Measurements from ENCODE around the gene GPHN. TPM values are rescaled to one million over a fixed set of nuclear protein-coding genes. Genes with fewer than 3 reads are reported as not detected.

The GPHN gene
- total and polyA plus RNA-seq, 2 of the 4 experiments (the other 2 are of a cell fraction): 8.0 to 8.1 TPM

DNA sequence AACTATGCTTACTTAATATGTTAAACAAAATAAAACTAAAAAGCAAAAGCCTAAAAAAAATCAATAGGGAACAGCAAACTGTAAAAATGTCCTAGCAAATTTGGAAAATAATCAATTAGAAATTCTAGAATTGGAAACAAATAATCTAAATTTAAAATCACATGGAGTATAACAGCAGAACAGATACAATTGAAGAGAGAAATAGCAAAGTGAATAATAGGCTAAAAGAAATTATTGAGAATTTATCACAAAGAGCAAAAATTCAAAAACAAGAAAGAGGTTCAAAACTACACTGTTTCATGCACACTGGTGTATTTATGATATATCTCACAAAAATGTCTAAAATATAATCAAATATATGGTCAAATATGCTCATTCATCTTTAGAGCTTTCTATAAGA lies 231.9 kb downstream of the GPHN start:
- no peak overlapping the region for H3K18ac ChIP-seq (ENCODE audit: low read depth, low read length)
- H3K4ac ChIP-seq (ENCODE audit: low read depth, low read length): no peak overlapping the region
- no peak overlapping the region for H3K14ac ChIP-seq (replicated peaks; ENCODE audit: low read depth, low read length)
- H4K5ac ChIP-seq (ENCODE audit: low read depth, low read length): no peak overlapping the region
- H3K27ac ChIP-seq (ENCODE audit: insufficient read depth, low read length): no peak overlapping the region
- no peak overlapping the region for H3K23ac ChIP-seq (ENCODE audit: low read depth, low read length)
- no peak overlapping the region for H4K8ac ChIP-seq (ENCODE audit: low read depth in 2 of 2, low read length in 2 of 2)
- H3K9ac ChIP-seq (ENCODE audit: low read depth, low read length): no peak overlapping the region
- H3K4me2 ChIP-seq (ENCODE audit: low read depth, low read length): no peak overlapping the region
- no peaks in the 10 kb centered on the region for H3K27me3 ChIP-seq (ENCODE audit: control insufficient read depth, insufficient read depth, low read length)
- no peaks in the 10 kb centered on the region for H3K9me3 ChIP-seq (ENCODE audit: control insufficient read depth, insufficient read depth, low read length)
- H2AK9ac ChIP-seq (replicated peaks; ENCODE audit: low read depth, low read length, poor library complexity): no peak overlapping the region
- H3K36me3 ChIP-seq (ENCODE audit: control insufficient read depth, insufficient read depth, low read length): no peaks in the 10 kb centered on the region
- H2BK5ac ChIP-seq (ENCODE audit: low read depth, low read length, poor library complexity, severe bottlenecking): no peak overlapping the region
- H2BK15ac ChIP-seq (ENCODE audit: low read depth, low read length): no peak overlapping the region
- in situ Hi-C loops (cut with MboI; ENCODE audit: low sequenced_read_pairs): no loop called here
- no peaks in the 10 kb centered on the region for H3K79me1 ChIP-seq (ENCODE audit: low read depth in 1 of 2, low read length in 2 of 2)
- no peak overlapping the region for H2BK120ac ChIP-seq (ENCODE audit: low read depth, low read length)
- no peak for ATAC-seq (ENCODE audit: low read depth)
- H2AK5ac ChIP-seq (ENCODE audit: low read depth, low read length): no peak overlapping the region
- no peak overlapping the region for H2BK20ac ChIP-seq (ENCODE audit: low read depth, low read length)
- POLR2A ChIA-PET (ENCODE audit: unreplicated experiment): no interaction called here
- H4K91ac ChIP-seq (ENCODE audit: insufficient read depth, low read depth, low read length): no peak overlapping the region
- CTCF ChIA-PET: no interaction called here
- intact Hi-C loops (cut with micrococcal nuclease): loop anchor here (10.0 kb wide), 1 partner anchor 385 kb away; no protein-coding TSS in a partner anchor
- H3K4me1 ChIP-seq (ENCODE audit: control insufficient read depth, insufficient read depth, low read length): no peaks in the 10 kb centered on the region
- H4K20me1 ChIP-seq (ENCODE audit: insufficient read depth, low read length): no peaks in the 10 kb centered on the region
- H3K4me3 ChIP-seq (ENCODE audit: insufficient read depth, low read depth, low read length): no peak overlapping the region
- no peaks in the 10 kb centered on the region for H3K9me1 ChIP-seq (ENCODE audit: insufficient read depth, low read length)
- no peak overlapping the region for H3K56ac ChIP-seq (ENCODE audit: extremely low read depth, insufficient read depth, low read length)
- H2AFZ ChIP-seq (replicated peaks; ENCODE audit: low read length, poor library complexity): no peak overlapping the region
- DNase-seq: no peak
- no peak for TF ChIP-seq MAFK (IDR thresholded peaks at IDR 0.05; ENCODE audit: low read depth, low read length)
- no peak for TF ChIP-seq MXI1 (IDR thresholded peaks at IDR 0.05; ENCODE audit: borderline replicate concordance, low read depth, low read length)
- TF ChIP-seq, protein P1, sequence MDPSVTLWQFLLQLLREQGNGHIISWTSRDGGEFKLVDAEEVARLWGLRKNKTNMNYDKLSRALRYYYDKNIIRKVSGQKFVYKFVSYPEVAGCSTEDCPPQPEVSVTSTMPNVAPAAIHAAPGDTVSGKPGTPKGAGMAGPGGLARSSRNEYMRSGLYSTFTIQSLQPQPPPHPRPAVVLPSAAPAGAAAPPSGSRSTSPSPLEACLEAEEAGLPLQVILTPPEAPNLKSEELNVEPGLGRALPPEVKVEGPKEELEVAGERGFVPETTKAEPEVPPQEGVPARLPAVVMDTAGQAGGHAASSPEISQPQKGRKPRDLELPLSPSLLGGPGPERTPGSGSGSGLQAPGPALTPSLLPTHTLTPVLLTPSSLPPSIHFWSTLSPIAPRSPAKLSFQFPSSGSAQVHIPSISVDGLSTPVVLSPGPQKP (IDR thresholded peaks at IDR 0.05; ENCODE audit: borderline replicate concordance, low read depth, low read length): no peak
- no peak for TF ChIP-seq CHD1 (IDR thresholded peaks at IDR 0.05; ENCODE audit: low read depth, low read length)
- no peak for TF ChIP-seq CEBPB (IDR thresholded peaks at IDR 0.05; ENCODE audit: low read depth, low read length)
- TF ChIP-seq POLR2A (IDR thresholded peaks at IDR 0.05; ENCODE audit: low read depth, low read length): no peak
- no peak for TF ChIP-seq RCOR1 (IDR thresholded peaks at IDR 0.05; ENCODE audit: insufficient replicate concordance, low read length)
- no peak for TF ChIP-seq RFX5 (IDR thresholded peaks at IDR 0.05; ENCODE audit: low read depth, low read length)
- TF ChIP-seq BHLHE40 (IDR thresholded peaks at IDR 0.05; ENCODE audit: low read depth, low read length): no peak
- TF ChIP-seq MAZ (IDR thresholded peaks at IDR 0.05; ENCODE audit: borderline replicate concordance, low read depth, low read length): no peak
- TF ChIP-seq, protein P2, sequence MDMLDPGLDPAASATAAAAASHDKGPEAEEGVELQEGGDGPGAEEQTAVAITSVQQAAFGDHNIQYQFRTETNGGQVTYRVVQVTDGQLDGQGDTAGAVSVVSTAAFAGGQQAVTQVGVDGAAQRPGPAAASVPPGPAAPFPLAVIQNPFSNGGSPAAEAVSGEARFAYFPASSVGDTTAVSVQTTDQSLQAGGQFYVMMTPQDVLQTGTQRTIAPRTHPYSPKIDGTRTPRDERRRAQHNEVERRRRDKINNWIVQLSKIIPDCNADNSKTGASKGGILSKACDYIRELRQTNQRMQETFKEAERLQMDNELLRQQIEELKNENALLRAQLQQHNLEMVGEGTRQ (IDR thresholded peaks at IDR 0.05; ENCODE audit: low read depth, low read length): no peak
- no peak for TF ChIP-seq NFE2L2 (IDR thresholded peaks at IDR 0.05; ENCODE audit: low read depth, low read length)
- no peak for TF ChIP-seq FOS (IDR thresholded peaks at IDR 0.05; ENCODE audit: low read depth, low read length)
- no peak for TF ChIP-seq RAD21 (IDR thresholded peaks at IDR 0.05; ENCODE audit: low read length)
- TF ChIP-seq SMC3 (IDR thresholded peaks at IDR 0.05; ENCODE audit: low read depth, low read length): no peak
- TF ChIP-seq, protein P3, sequence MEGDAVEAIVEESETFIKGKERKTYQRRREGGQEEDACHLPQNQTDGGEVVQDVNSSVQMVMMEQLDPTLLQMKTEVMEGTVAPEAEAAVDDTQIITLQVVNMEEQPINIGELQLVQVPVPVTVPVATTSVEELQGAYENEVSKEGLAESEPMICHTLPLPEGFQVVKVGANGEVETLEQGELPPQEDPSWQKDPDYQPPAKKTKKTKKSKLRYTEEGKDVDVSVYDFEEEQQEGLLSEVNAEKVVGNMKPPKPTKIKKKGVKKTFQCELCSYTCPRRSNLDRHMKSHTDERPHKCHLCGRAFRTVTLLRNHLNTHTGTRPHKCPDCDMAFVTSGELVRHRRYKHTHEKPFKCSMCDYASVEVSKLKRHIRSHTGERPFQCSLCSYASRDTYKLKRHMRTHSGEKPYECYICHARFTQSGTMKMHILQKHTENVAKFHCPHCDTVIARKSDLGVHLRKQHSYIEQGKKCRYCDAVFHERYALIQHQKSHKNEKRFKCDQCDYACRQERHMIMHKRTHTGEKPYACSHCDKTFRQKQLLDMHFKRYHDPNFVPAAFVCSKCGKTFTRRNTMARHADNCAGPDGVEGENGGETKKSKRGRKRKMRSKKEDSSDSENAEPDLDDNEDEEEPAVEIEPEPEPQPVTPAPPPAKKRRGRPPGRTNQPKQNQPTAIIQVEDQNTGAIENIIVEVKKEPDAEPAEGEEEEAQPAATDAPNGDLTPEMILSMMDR (conservative IDR thresholded peaks at IDR 0.05; ENCODE audit: low read depth, low read length): no peak
- BruUV-seq (replicated peaks): no TSS peak
- dilution Hi-C loops (cut with HindIII; ENCODE audit: low sequenced_read_pairs, unreplicated experiment): no loop called here
